GM10266 (cell line): ENCODE measurements around the gene MEG3.

Experiments
- DNase-seq: peaks from one replicate; pipeline ENCODE4 v3.0.0; 2012; ENCODE audit errors: extremely low spot score
- TF ChIP-seq, protein P1 (sequence below): IDR thresholded peaks from 2 replicates; pipeline ENCODE4 v1.5.1; 2012; ENCODE audit warnings: mild to moderate bottlenecking, low read depth; ENCODE audit not compliant: control insufficient read depth, insufficient read depth; ENCODE audit errors: missing control alignments

The MEG3 gene

DNA sequence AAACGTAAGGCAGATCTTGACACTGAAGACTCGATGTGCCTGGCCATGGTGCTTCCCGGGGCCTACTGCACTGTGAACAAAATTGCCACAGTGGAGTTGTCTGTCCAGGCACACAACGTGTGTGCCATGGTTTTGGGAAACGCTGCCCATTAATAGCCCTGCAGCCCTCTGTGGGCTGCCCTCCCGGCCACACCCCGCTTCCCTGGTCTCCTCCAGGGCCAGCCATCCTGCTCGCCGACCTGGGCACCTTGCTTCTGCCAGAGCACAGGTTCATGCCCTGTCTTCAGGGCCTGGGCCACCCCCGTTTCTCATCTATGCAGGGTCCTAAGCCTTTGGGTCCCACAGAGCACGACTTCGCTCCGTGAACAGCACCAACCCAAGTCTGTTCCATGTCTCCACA lies 18.9 kb downstream of the MEG3 start:
- no peak for DNase-seq
- TF ChIP-seq, protein P1, sequence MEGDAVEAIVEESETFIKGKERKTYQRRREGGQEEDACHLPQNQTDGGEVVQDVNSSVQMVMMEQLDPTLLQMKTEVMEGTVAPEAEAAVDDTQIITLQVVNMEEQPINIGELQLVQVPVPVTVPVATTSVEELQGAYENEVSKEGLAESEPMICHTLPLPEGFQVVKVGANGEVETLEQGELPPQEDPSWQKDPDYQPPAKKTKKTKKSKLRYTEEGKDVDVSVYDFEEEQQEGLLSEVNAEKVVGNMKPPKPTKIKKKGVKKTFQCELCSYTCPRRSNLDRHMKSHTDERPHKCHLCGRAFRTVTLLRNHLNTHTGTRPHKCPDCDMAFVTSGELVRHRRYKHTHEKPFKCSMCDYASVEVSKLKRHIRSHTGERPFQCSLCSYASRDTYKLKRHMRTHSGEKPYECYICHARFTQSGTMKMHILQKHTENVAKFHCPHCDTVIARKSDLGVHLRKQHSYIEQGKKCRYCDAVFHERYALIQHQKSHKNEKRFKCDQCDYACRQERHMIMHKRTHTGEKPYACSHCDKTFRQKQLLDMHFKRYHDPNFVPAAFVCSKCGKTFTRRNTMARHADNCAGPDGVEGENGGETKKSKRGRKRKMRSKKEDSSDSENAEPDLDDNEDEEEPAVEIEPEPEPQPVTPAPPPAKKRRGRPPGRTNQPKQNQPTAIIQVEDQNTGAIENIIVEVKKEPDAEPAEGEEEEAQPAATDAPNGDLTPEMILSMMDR = no peak

DNA sequence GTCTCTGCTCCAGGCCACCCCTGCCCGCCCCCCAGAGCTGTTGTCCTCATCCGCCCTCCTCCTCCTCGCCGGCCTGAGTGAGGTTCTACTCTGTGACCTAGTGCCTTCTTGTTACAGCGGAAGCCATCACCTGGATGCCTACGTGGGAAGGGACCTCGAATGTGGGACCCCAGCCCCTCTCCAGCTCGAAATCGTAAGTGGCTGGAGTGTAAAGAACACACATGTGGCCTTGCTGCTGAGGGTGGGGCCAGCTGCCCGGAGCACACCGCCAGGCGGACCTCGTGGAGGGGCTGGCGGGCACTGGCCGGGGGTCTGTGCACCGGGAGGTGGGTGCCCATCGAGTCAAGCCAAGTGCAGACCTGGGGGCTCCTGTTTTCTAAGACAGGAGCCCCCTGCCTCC lies 19.4 kb downstream of the MEG3 start:
- DNase-seq = no peak
- TF ChIP-seq, protein P1 = no peak

DNA sequence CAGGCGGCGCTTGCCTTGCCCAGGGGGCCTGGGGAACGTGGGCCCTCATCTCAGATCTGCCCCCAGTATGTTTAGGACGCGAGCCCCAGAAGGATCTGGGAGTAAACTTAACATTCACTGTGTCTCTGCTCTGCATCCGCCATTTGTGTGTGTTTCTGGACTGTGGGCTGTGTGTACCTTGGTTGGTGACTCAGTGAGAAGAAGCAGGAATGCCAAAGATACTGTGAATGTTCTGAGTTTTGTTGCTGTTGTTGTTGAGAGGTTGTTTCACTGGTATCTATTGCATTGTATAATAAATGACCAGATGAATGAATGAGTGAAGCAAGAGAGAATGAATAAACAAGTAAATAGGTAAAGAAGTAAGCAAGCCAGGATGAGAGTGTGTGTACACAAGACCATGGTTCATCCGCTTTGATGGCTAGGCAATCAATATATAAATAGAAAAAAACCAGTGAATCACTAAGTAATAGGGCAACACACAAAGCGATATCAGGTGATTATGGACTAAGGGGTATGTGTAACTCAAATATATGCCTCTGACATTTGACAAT lies 20.5 kb downstream of the MEG3 start:
- DNase-seq = no peak
- TF ChIP-seq, protein P1 = no peak

DNA sequence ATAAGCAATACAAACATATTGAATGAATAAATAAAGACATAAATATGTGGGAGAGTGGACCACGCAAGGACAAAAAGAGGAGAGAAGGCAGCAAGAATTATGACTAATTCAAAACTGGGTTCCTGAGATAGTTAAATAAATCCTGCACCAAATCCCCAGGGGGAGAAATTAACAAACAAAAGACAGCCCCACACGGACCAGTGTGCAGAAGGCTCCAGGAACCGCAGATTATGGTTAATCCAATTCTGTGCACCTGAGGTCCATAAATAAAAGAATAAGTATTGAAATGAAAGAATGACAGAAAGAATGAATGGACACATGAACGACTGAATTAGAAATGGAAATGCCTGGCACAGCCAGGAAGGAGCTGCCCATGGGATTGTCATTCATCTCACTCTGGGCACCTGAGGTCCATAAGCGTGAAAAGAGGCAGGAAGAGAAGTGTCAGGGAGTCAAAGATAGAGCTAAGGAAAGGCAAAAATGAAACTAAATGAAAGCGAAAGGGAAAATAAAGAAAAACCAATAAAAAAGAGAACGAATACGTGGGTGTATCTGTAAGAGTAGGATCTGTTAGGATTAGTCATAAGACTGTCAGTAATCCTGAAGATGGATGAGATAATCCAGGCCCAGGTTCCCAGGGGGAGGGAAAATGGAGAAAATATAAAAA lies 23.3 kb downstream of the MEG3 start:
- TF ChIP-seq, protein P1 = no peak
- DNase-seq = no peak

DNA sequence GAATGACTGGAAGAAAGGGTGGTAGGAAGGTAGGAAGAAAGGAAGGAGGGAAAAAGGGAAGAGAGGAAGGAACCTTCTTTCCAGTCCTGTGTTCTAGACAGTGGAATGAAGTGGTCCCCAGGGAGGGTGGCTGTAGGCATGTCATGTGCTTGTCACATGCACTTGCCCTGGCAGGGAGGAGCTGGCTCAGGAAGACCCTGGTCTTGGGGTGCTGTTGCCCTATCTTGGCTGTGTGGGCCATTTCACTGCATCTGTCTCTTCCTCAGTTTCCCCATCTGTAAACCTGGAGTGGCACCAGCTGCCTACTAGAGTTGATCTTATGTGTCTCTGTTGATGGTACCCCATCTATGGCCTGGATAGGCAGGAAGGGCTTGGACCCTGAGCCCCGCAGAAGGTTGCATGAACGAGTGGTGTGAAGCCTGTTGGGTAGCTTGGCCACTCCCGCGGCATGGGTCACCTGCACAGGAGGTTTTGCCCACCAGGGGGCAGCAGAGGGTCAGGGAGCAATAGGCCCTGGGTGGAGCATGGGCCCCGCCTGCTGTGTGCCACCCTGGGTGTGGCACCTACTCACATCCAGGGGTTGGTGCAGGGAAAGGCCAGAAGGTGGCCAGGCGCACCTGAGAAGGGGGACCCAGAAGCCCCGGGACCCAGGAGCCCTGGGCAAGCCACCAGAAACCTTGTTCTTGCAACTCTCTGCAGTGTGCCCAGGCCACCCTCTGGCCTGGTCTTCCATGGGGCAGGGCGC lies 25.1 kb downstream of the MEG3 start:
- peak; percentile 69 for DNase-seq

DNA sequence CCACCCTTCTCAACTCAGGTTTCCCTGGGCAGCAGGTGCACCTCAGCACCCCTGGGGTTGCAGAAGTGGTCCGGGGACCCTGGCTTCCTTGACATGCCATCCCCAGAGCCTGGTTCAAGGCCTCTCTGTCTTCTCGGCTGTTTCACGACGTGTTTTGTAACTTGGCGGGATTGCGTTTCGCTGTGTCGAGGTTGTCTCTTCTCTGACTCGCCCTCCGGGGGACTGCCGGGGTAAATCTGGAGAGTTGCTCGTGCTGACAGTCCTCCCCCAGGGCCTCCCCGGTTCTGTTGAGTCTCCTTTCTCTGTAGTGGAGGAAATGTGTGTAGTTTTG lies 25.6 kb downstream of the MEG3 start:
- DNase-seq = no peak
- TF ChIP-seq, protein P1 = no peak

More for the DNA sequence above, 25.1 kb downstream of the MEG3 start:
- TF ChIP-seq, protein P1 = peak; percentile 78
